H9 (cell line): ENCODE data around the gene PDE2A. TPM values are rescaled to one million over a fixed set of nuclear protein-coding genes. Genes with fewer than 3 reads are reported as not detected.

Experiments used
- DNase-seq: peaks from one replicate; pipeline ENCODE4 v3.0.0-alpha.2; 2017
- H2AFZ ChIP-seq: one replicate; pipeline ENCODE4 v1.6.1; 2013; ENCODE audit warnings: mild to moderate bottlenecking, low read length, control low read depth, moderate library complexity
- H2AK5ac ChIP-seq: 2 replicates; pipeline ENCODE4 v1.6.1; 2013; ENCODE audit warnings: low read length, control low read depth, mixed read lengths; ENCODE audit not compliant: insufficient read length
- H2BK120ac ChIP-seq: one replicate; pipeline ENCODE4 v1.6.1; 2013; ENCODE audit warnings: low read depth, mild to moderate bottlenecking, low read length, control low read depth, inconsistent platforms; ENCODE audit not compliant: poor library complexity, severe bottlenecking
- H2BK12ac ChIP-seq: 2 replicates; pipeline ENCODE4 v1.6.1; 2013; ENCODE audit warnings: low read length, control low read depth, mixed read lengths, low read depth; ENCODE audit not compliant: insufficient read length
- H2BK15ac ChIP-seq: 2 replicates; pipeline ENCODE4 v1.6.1; 2013; ENCODE audit warnings: low read depth, low read length, control low read depth
- H2BK20ac ChIP-seq: one replicate; pipeline ENCODE4 v1.6.1; 2013; ENCODE audit warnings: low read depth, mild to moderate bottlenecking, low read length, control low read depth, inconsistent platforms; ENCODE audit not compliant: poor library complexity, severe bottlenecking
- H2BK5ac ChIP-seq: 2 replicates; pipeline ENCODE4 v1.6.1; 2013; ENCODE audit warnings: low read length, control low read depth, mixed read lengths; ENCODE audit not compliant: insufficient read length
- H3K14ac ChIP-seq: 2 replicates; pipeline ENCODE4 v1.6.1; 2013; ENCODE audit warnings: low read length, control low read depth; ENCODE audit not compliant: insufficient read depth
- H3K18ac ChIP-seq: 2 replicates; pipeline ENCODE4 v1.6.1; 2013; ENCODE audit warnings: low read depth, mild to moderate bottlenecking, mixed read lengths, low read length, control low read depth; ENCODE audit not compliant: insufficient read length
- H3K23ac ChIP-seq: 2 replicates; pipeline ENCODE4 v1.6.1; 2013; ENCODE audit warnings: low read length, control low read depth, mixed read lengths, low read depth; ENCODE audit not compliant: insufficient read length
- H3K23me2 ChIP-seq: 2 replicates; pipeline ENCODE4 v1.6.1; 2013; ENCODE audit warnings: low read depth, mild to moderate bottlenecking, mixed read lengths, low read length, control low read depth; ENCODE audit not compliant: insufficient read length, poor library complexity, severe bottlenecking
- H3K27ac ChIP-seq: 2 replicates; pipeline ENCODE4 v1.5.1; 2013; ENCODE audit warnings: low read length, control low read depth, mixed read lengths, low read depth; ENCODE audit not compliant: insufficient read length
- H3K27me3 ChIP-seq: 2 replicates; pipeline ENCODE4 v1.6.1; 2013; ENCODE audit warnings: low read length, control low read depth, inconsistent platforms; ENCODE audit not compliant: insufficient read depth
- H3K4ac ChIP-seq: 2 replicates; pipeline ENCODE4 v1.6.1; 2013; ENCODE audit warnings: low read depth, mild to moderate bottlenecking, control low read depth, inconsistent platforms, low read length, moderate library complexity
- H3K4me1 ChIP-seq: 2 replicates; pipeline ENCODE4 v1.6.1; 2013; ENCODE audit warnings: low read length, control low read depth, inconsistent platforms; ENCODE audit not compliant: insufficient read depth
- H3K4me2 ChIP-seq: 2 replicates; pipeline ENCODE4 v1.6.1; 2013; ENCODE audit warnings: low read length, control low read depth, mixed read lengths; ENCODE audit not compliant: insufficient read length, insufficient read depth
- H3K56ac ChIP-seq: 2 replicates; pipeline ENCODE4 v1.6.1; 2013; ENCODE audit warnings: low read depth, mild to moderate bottlenecking, mixed read lengths, low read length, control low read depth; ENCODE audit not compliant: insufficient read length
- H3K79me1 ChIP-seq: 2 replicates; pipeline ENCODE4 v1.6.1; 2013; ENCODE audit warnings: low read depth, mild to moderate bottlenecking, moderate library complexity, low read length, control low read depth, inconsistent platforms; ENCODE audit not compliant: insufficient read depth, poor library complexity, severe bottlenecking
- H3K79me2 ChIP-seq: 2 replicates; pipeline ENCODE4 v1.6.1; 2013; ENCODE audit warnings: low read length, control low read depth, inconsistent platforms; ENCODE audit not compliant: insufficient read depth
- H3K9ac ChIP-seq: 2 replicates; pipeline ENCODE4 v1.6.1; 2013; ENCODE audit warnings: low read length, control low read depth, mixed read lengths; ENCODE audit not compliant: insufficient read length; ENCODE audit errors: extremely low read depth
- H3K9me3 ChIP-seq: one replicate; pipeline ENCODE4 v1.6.1; 2013; ENCODE audit warnings: low read depth, low read length, inconsistent platforms; ENCODE audit not compliant: control insufficient read depth
- H3T11ph ChIP-seq: one replicate; pipeline ENCODE4 v1.6.1; 2013; ENCODE audit warnings: mild to moderate bottlenecking, low read length, control low read depth, inconsistent platforms
- H4K20me1 ChIP-seq: one replicate; pipeline ENCODE4 v1.6.1; 2013; ENCODE audit not compliant: control insufficient read depth, insufficient read length, insufficient read depth
- H4K5ac ChIP-seq: 2 replicates; pipeline ENCODE4 v1.6.1; 2013; ENCODE audit warnings: low read depth, mild to moderate bottlenecking, mixed read lengths, low read length, control low read depth; ENCODE audit not compliant: insufficient read length
- H4K8ac ChIP-seq: replicated peaks from 2 replicates; pipeline ENCODE4 v1.6.1; 2013; ENCODE audit warnings: low read length, control low read depth, mixed read lengths, low read depth; ENCODE audit not compliant: insufficient read length
- H4K91ac ChIP-seq: 2 replicates; pipeline ENCODE4 v1.6.1; 2013; ENCODE audit warnings: low read depth, mild to moderate bottlenecking, moderate library complexity, mixed read lengths, low read length, control low read depth; ENCODE audit not compliant: insufficient read length
- H3K27ac Mint-ChIP-seq, 3 experiments: 2 replicates in 2 of 3; 3 replicates in 1 of 3; pipeline ENCODE4 v1.8.0; 2020 to 2021; ENCODE audit warnings: mixed read lengths in 3 of 3, mild to moderate bottlenecking in 1 of 3, moderate library complexity in 1 of 3
- H3K27me3 Mint-ChIP-seq: 2 replicates; pipeline ENCODE4 v1.8.0; 2021; ENCODE audit warnings: low read depth, mild to moderate bottlenecking, moderate library complexity, mixed read lengths
- H3K36me3 Mint-ChIP-seq, 3 experiments: 2 replicates in 2 of 3; 3 replicates in 1 of 3; pipeline ENCODE4 v1.8.0; 2020 to 2021; ENCODE audit warnings: low read depth in 3 of 3, mixed read lengths in 3 of 3; ENCODE audit not compliant: insufficient read depth in 1 of 3
- H3K4me1 Mint-ChIP-seq, 2 experiments: 2 replicates each; pipeline ENCODE4 v1.8.0; 2020; ENCODE audit warnings: mixed read lengths in 2 of 2
- H3K4me3 Mint-ChIP-seq, 2 experiments: 2 replicates in 1 of 2; 3 replicates in 1 of 2; pipeline ENCODE4 v1.8.0; 2020 to 2021; ENCODE audit warnings: mild to moderate bottlenecking in 2 of 2, mixed read lengths in 2 of 2, moderate library complexity in 1 of 2
- H3K9me3 Mint-ChIP-seq, 2 experiments: 2 replicates in 1 of 2; 3 replicates in 1 of 2; pipeline ENCODE4 v1.8.0; 2020; ENCODE audit warnings: mild to moderate bottlenecking in 2 of 2, mixed read lengths in 2 of 2, moderate library complexity in 1 of 2
- CTCF ChIP-seq: fragments of 200-600 bp; sonication (generic); conservative IDR thresholded peaks from 3 replicates; pipeline ENCODE4 v1.8.0; 2021; ENCODE audit warnings: antibody characterized with exemption, mild to moderate bottlenecking
- WGBS: extraction: QIAGEN DNeasy Blood & Tissue Kit; methylation state at CpG from one replicate; pipeline ENCODE4 v1.1.7; 2013; ENCODE audit warnings: missing lambda C conversion rate, low lambda C conversion rate, mixed read lengths; ENCODE audit not compliant: insufficient read length; ENCODE audit errors: extremely low coverage; 5-methylcytosine and 5-hydroxymethylcytosine counted together
- total RNA-seq: library from RNA; stranded (reverse); gene quantifications from 2 replicates; pipeline ENCODE4 v1.2.1, GENCODE V29; 2021

Gene PDE2A
- total RNA-seq, 1 experiment from 2014 or later = 3.4 TPM

GRCh38 chr11:72653649-72654048 is 20.6 kb downstream of the PDE2A start:
- Histone ChIP-seq H4K20me1 (no peaks in the 10 kb centered on the region), H3K4me2 (no peak overlapping the region), H3K4ac (no peak overlapping the region), H3K23me2 (no peaks in the 10 kb centered on the region), H2BK120ac (no peak overlapping the region), H3K79me1 (no peaks in the 10 kb centered on the region), H2BK20ac (no peak overlapping the region), H3K9me3 (no peaks in the 10 kb centered on the region), H3K27ac (no peak overlapping the region), H3K23ac (no peak overlapping the region), H4K91ac (no peak overlapping the region), H3T11ph (no peak overlapping the region), H3K18ac (no peak overlapping the region), H3K79me2 (no peaks in the 10 kb centered on the region), H3K56ac (no peak overlapping the region), H3K4me1 (no peaks in the 10 kb centered on the region), H2AFZ (no peak overlapping the region), H2BK12ac (no peak overlapping the region), H3K14ac (no peak overlapping the region), H3K9ac (no peak overlapping the region), H2AK5ac (no peak overlapping the region), H4K8ac (no peak overlapping the region), H2BK5ac (no peak overlapping the region), H4K5ac (no peak overlapping the region), H2BK15ac (no peak overlapping the region), H3K27me3 (no peaks in the 10 kb centered on the region)
- no CpG with 5 or more reads among the region's 3 CpGs for WGBS
- Mint-ChIP-seq H3K4me1 (peaks cover 17 to 33% of the 10 kb centered on the region in 2 experiments), H3K4me3 (no peak overlapping the region), H3K27me3 (peaks cover 27% of the 10 kb centered on the region), H3K27ac (no peak overlapping the region), H3K9me3 (no peaks in the 10 kb centered on the region), H3K36me3 (no peaks in the 10 kb centered on the region)
- no peak for DNase-seq
- no peak for TF ChIP-seq CTCF
